MM.1S (cell line): Measurements from ENCODE around the gene SETBP1.

Source experiments
- DNase-seq: peaks from one replicate; pipeline ENCODE4 v3.0.0-alpha.2; 2015
- H2AFZ ChIP-seq: fragments of 300-600 bp; sonication (generic); 2 replicates; pipeline ENCODE4 v1.6.0; 2016; ENCODE audit warnings: antibody characterized with exemption, low read length
- H3F3A ChIP-seq: fragments of 300-600 bp; sonication (generic); 2 replicates; pipeline ENCODE4 v1.6.1; 2016; ENCODE audit warnings: mild to moderate bottlenecking, antibody characterized with exemption, low read length, moderate library complexity, mixed read lengths; ENCODE audit not compliant: insufficient read depth
- H3K27ac ChIP-seq: fragments of 300-600 bp; sonication (generic); 2 replicates; pipeline ENCODE4 v1.5.1; 2016; ENCODE audit warnings: mild to moderate bottlenecking, low read length
- H3K27me3 ChIP-seq: fragments of 300-600 bp; sonication (generic); replicated peaks from 2 replicates; pipeline ENCODE4 v1.6.0; 2016; ENCODE audit warnings: low read length; ENCODE audit not compliant: insufficient read depth
- H3K36me3 ChIP-seq: fragments of 300-600 bp; sonication (generic); replicated peaks from 2 replicates; pipeline ENCODE4 v1.6.1; 2016; ENCODE audit warnings: mild to moderate bottlenecking, low read length, mixed read lengths; ENCODE audit not compliant: insufficient read depth
- H3K4me1 ChIP-seq: fragments of 300-600 bp; sonication (generic); 2 replicates; pipeline ENCODE4 v1.6.1; 2016; ENCODE audit warnings: low read length, mixed read lengths
- H3K4me2 ChIP-seq: fragments of 300-600 bp; sonication (generic); 2 replicates; pipeline ENCODE4 v1.6.0; 2016; ENCODE audit warnings: low read depth, low read length
- H3K4me3 ChIP-seq: fragments of 300-600 bp; sonication (generic); 2 replicates; pipeline ENCODE4 v1.5.1; 2016; ENCODE audit warnings: low read length, mixed read lengths
- H3K79me2 ChIP-seq: fragments of 300-600 bp; sonication (generic); 2 replicates; pipeline ENCODE4 v1.6.1; 2016; ENCODE audit warnings: mixed run types, low read length, mixed read lengths
- H3K9ac ChIP-seq: fragments of 300-600 bp; sonication (generic); 2 replicates; pipeline ENCODE4 v1.6.1; 2016; ENCODE audit warnings: low read length, mixed read lengths
- H3K9me2 ChIP-seq: fragments of 300-600 bp; sonication (generic); replicated peaks from 2 replicates; pipeline ENCODE4 v1.6.1; 2016; ENCODE audit warnings: mild to moderate bottlenecking, low read length, mixed read lengths; ENCODE audit not compliant: insufficient read depth
- H3K9me3 ChIP-seq: fragments of 300-600 bp; sonication (generic); replicated peaks from 2 replicates; pipeline ENCODE4 v1.6.1; 2016; ENCODE audit warnings: mild to moderate bottlenecking, low read length, mixed read lengths; ENCODE audit not compliant: insufficient read depth
- H4K20me1 ChIP-seq: fragments of 300-600 bp; sonication (generic); 2 replicates; pipeline ENCODE4 v1.6.1; 2016; ENCODE audit warnings: mild to moderate bottlenecking, low read length, moderate library complexity, mixed read lengths; ENCODE audit not compliant: insufficient read depth
- CTCF ChIP-seq: fragments of 300-600 bp; sonication (generic); IDR thresholded peaks from 2 replicates; pipeline ENCODE4 v1.5.1; 2016; ENCODE audit warnings: antibody characterized with exemption, low read length, mixed read lengths
- EZH2 ChIP-seq: fragments of 300-600 bp; sonication (generic); optimal IDR thresholded peaks from 2 replicates; pipeline ENCODE3; 2017; ENCODE audit warnings: low read depth, mild to moderate bottlenecking, antibody characterized with exemption, low read length, mixed read lengths
- EZH2phosphoT487 ChIP-seq: fragments of 300-600 bp; sonication (generic); IDR thresholded peaks from 2 replicates; pipeline ENCODE4 v1.6.1; 2018; ENCODE audit warnings: antibody characterized with exemption, low read length

Gene SETBP1

DNA sequence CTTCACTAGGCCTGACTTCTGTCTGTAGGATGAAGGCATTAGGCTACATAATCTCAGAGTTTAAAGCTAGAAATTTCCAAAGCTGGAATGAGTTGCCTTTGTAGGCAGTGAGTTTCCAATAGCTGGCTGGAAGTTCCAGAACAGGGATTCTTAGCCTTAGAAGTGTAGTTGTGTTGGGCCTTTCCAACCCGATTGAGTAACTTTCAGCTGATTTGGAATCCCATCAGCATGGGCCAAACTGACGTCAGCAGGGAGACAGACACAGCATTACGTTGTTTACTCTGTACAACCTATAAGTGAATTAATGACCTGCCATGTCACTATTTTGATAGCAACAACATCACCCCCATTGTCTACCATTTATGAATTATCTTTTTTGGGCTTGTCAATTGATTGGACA lies 56.9 kb downstream of the SETBP1 start:
- Histone ChIP-seq H4K20me1 (no peaks in the 10 kb centered on the region), H3K36me3 (no peaks in the 10 kb centered on the region), H3F3A (no peaks in the 10 kb centered on the region), H3K27me3 (no peaks in the 10 kb centered on the region), H3K4me2 (no peak overlapping the region), H3K9me3 (no peaks in the 10 kb centered on the region), H3K9me2 (no peaks in the 10 kb centered on the region), H3K27ac (no peak overlapping the region), H3K4me1 (peaks cover 22% of the 10 kb centered on the region), H3K4me3 (no peak overlapping the region), H3K9ac (no peak overlapping the region), H2AFZ (no peak overlapping the region), H3K79me2 (peaks cover 96% of the 10 kb centered on the region)
- no peak for DNase-seq
- TF ChIP-seq CTCF (no peak), EZH2 (no peak), EZH2phosphoT487 (no peak)

DNA sequence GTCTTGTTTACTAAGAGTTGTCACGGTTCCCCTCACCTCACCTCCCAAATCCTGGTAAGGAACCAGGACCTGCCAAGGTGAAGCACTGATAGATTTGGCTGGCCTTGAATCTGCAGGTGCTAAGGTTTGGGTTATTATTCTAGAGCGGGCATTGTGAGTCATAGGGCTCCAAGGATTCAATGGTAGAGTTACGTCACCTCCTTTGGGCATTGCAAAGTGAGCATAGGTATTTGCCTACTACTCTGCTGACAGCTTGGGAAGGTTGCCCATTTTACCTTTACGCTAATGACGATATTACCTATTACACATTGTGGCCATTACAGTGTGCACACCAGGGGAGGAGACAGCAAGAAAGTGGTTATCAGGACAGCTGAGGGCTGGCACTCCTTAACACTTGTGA lies 59.3 kb downstream of the SETBP1 start:
- Histone ChIP-seq H4K20me1 (no peaks in the 10 kb centered on the region), H3K4me1 (peaks cover 10% of the 10 kb centered on the region; the same call in 1 of the 2 replicates), H3F3A (no peaks in the 10 kb centered on the region), H3K27me3 (no peaks in the 10 kb centered on the region), H3K4me3 (no peak overlapping the region), H3K79me2 (peaks cover 96% of the 10 kb centered on the region), H3K36me3 (no peaks in the 10 kb centered on the region; the same call in 1 of the 2 replicates), H2AFZ (no peak overlapping the region), H3K9ac (no peak overlapping the region), H3K9me3 (no peaks in the 10 kb centered on the region), H3K4me2 (no peak overlapping the region), H3K27ac (no peak overlapping the region), H3K9me2 (no peaks in the 10 kb centered on the region)
- no peak for DNase-seq
- TF ChIP-seq CTCF (no peak), EZH2phosphoT487 (no peak), EZH2 (no peak)

GRCh38 chr18:44741085-44741484 lies 60.4 kb downstream of the SETBP1 start:
- H2AFZ ChIP-seq = no peak overlapping the region
- H3K4me3 ChIP-seq = no peak overlapping the region
- peaks cover 14% of the 10 kb centered on the region; the same call in 1 of the 2 replicates for H3K4me1 ChIP-seq
- no peaks in the 10 kb centered on the region; the same call in 1 of the 2 replicates for H3K36me3 ChIP-seq
- no peak for DNase-seq
- no peak for TF ChIP-seq EZH2phosphoT487
- TF ChIP-seq EZH2 = no peak
- no peak for TF ChIP-seq CTCF
- no peaks in the 10 kb centered on the region for H3F3A ChIP-seq
- H3K9me3 ChIP-seq = no peaks in the 10 kb centered on the region
- no peaks in the 10 kb centered on the region for H4K20me1 ChIP-seq
- H3K27ac ChIP-seq = no peak overlapping the region
- no peak overlapping the region for H3K4me2 ChIP-seq
- H3K27me3 ChIP-seq = no peaks in the 10 kb centered on the region
- H3K9me2 ChIP-seq = no peaks in the 10 kb centered on the region
- H3K79me2 ChIP-seq = peaks cover 96% of the 10 kb centered on the region
- H3K9ac ChIP-seq = no peak overlapping the region
